H1 (cell line): Measurements from ENCODE around the gene TBRG4. TPM values are rescaled to one million over a fixed set of nuclear protein-coding genes. Genes with fewer than 3 reads are reported as not detected.

Experiments used
- CTCF ChIA-PET: fragments of 300-600 bp; sonication (Branson Sonifier 250); formaldehyde crosslinking; loops from one replicate; lab custom pipeline; 2021; ENCODE audit not compliant: partially characterized antibody; lab: Charles Lee
- POLR2A ChIA-PET: fragments of 300-600 bp; sonication (Branson Sonifier 250); formaldehyde crosslinking; loops from one replicate; lab custom pipeline; 2021; ENCODE audit warnings: inconsistent platforms; ENCODE audit not compliant: partially characterized antibody; lab: Charles Lee
- DNase-seq, 2 experiments: peaks; one replicate each; pipeline versions ENCODE4 v3.0.0 to v3.0.0-alpha.2; 2010 to 2022; ENCODE audit warnings: low spot score in 2 of 2, low read depth in 1 of 2, mixed read lengths in 1 of 2
- FAIRE-seq: peaks from 2 replicates; lab custom pipeline; 2011; peaks lifted over from hg19 to GRCh38; lab: Jason Lieb, UNC
- H2AFZ ChIP-seq: 2 replicates; pipeline ENCODE4 v1.8.1; 2012; ENCODE audit warnings: low read length, inconsistent platforms
- H2AK5ac ChIP-seq: 2 replicates; pipeline ENCODE4 v1.6.1; 2013; ENCODE audit warnings: low read depth, low read length
- H2BK120ac ChIP-seq: replicated peaks from 2 replicates; pipeline ENCODE3; 2013; ENCODE audit warnings: low read depth, low read length, inconsistent platforms
- H2BK12ac ChIP-seq: 2 replicates; pipeline ENCODE4 v1.6.1; 2013; ENCODE audit warnings: low read depth, low read length
- H2BK15ac ChIP-seq: 2 replicates; pipeline ENCODE4 v1.6.1; 2013; ENCODE audit warnings: low read length
- H2BK20ac ChIP-seq: 2 replicates; pipeline ENCODE4 v1.6.1; 2013; ENCODE audit warnings: low read length
- H2BK5ac ChIP-seq: 2 replicates; pipeline ENCODE4 v1.6.1; 2013; ENCODE audit warnings: low read depth, low read length
- H3K14ac ChIP-seq: 2 replicates; pipeline ENCODE4 v1.6.1; 2013; ENCODE audit warnings: inconsistent platforms; ENCODE audit not compliant: insufficient read length
- H3K18ac ChIP-seq: 2 replicates; pipeline ENCODE4 v1.6.1; 2013; ENCODE audit warnings: low read length; ENCODE audit errors: extremely low read depth
- H3K23ac ChIP-seq: 2 replicates; pipeline ENCODE4 v1.6.1; 2013; ENCODE audit warnings: inconsistent platforms; ENCODE audit not compliant: insufficient read length
- H3K23me2 ChIP-seq: 2 replicates; pipeline ENCODE4 v1.6.1; 2013; ENCODE audit warnings: low read depth, low read length
- H3K27ac ChIP-seq: 2 replicates; pipeline ENCODE4 v1.6.1; 2011; ENCODE audit warnings: low read depth, low read length, inconsistent platforms
- H3K27me3 ChIP-seq, 4 experiments: replicated peaks in 1 of 4; 1 replicate in 1 of 4; 2 replicates in 3 of 4; pipeline versions ENCODE4 v1.6.1 to v1.8.1; 2011 to 2013; ENCODE audit warnings: low read length in 3 of 4, mild to moderate bottlenecking in 3 of 4, inconsistent platforms in 2 of 4, mixed read lengths in 2 of 4, moderate library complexity in 1 of 4; ENCODE audit not compliant: control insufficient read depth in 3 of 4, insufficient read depth in 3 of 4; ENCODE audit errors: extremely low read depth in 1 of 4
- H3K36me3 ChIP-seq, 4 experiments: 2 replicates each; pipeline versions ENCODE4 v1.6.1 to v1.8.1; 2011 to 2013; ENCODE audit warnings: mild to moderate bottlenecking in 4 of 4, low read length in 3 of 4, moderate library complexity in 2 of 4, control low read depth in 1 of 4, inconsistent platforms in 1 of 4; ENCODE audit not compliant: insufficient read depth in 4 of 4, control insufficient read depth in 2 of 4
- H3K4ac ChIP-seq: replicated peaks from 2 replicates; pipeline ENCODE3; 2013; ENCODE audit warnings: low read length, low read depth, mixed read lengths, inconsistent platforms; ENCODE audit not compliant: insufficient read length
- H3K4me1 ChIP-seq, 4 experiments: replicated peaks in 1 of 4; 1 replicate in 1 of 4; 2 replicates in 3 of 4; pipeline versions ENCODE4 v1.6.1 to v1.8.1; 2011 to 2013; ENCODE audit warnings: low read length in 3 of 4, inconsistent platforms in 2 of 4, mixed read lengths in 1 of 4; ENCODE audit not compliant: insufficient read depth in 4 of 4, control insufficient read depth in 3 of 4
- H3K4me2 ChIP-seq, 2 experiments: 2 replicates each; pipeline versions ENCODE4 v1.6.1 to v1.8.1; 2011 to 2013; ENCODE audit warnings: low read depth in 2 of 2, low read length in 2 of 2, control low read depth in 1 of 2, inconsistent platforms in 1 of 2, mild to moderate bottlenecking in 1 of 2; ENCODE audit not compliant: insufficient read depth in 1 of 2
- H3K4me3 ChIP-seq, 4 experiments: fragments of 200-600, 300-600 bp in 1 of 4; sonication (generic), shearing (Covaris generic), sonication (Bioruptor Twin) in 1 of 4; 2 replicates each; pipeline versions ENCODE4 v1.5.1 to v1.8.1; 2011 to 2016; ENCODE audit warnings: low read length in 4 of 4, low read depth in 3 of 4, control low read depth in 2 of 4, inconsistent platforms in 2 of 4, mild to moderate bottlenecking in 2 of 4, mixed read lengths in 1 of 4, moderate library complexity in 1 of 4; ENCODE audit not compliant: insufficient read depth in 2 of 4; ENCODE audit errors: extremely low read depth in 1 of 4
- H3K56ac ChIP-seq: replicated peaks from 2 replicates; pipeline ENCODE3; 2013; ENCODE audit warnings: low read depth, mild to moderate bottlenecking, mixed read lengths, low read length, inconsistent platforms; ENCODE audit not compliant: insufficient read length
- H3K79me1 ChIP-seq: 2 replicates; pipeline ENCODE4 v1.6.1; 2013; ENCODE audit warnings: low read depth, low read length, control low read depth
- H3K79me2 ChIP-seq, 2 experiments: 2 replicates each; pipeline versions ENCODE4 v1.6.1 to v1.8.1; 2012 to 2013; ENCODE audit warnings: low read length in 2 of 2, mild to moderate bottlenecking in 2 of 2, inconsistent platforms in 1 of 2; ENCODE audit not compliant: insufficient read depth in 2 of 2, control insufficient read depth in 1 of 2
- H3K9ac ChIP-seq, 4 experiments: replicated peaks in 1 of 4; 1 replicate in 1 of 4; 2 replicates in 3 of 4; pipeline versions ENCODE4 v1.6.1 to v1.8.1; 2011 to 2013; ENCODE audit warnings: low read depth in 3 of 4, low read length in 3 of 4, control low read depth in 2 of 4, mild to moderate bottlenecking in 2 of 4, moderate library complexity in 2 of 4, inconsistent platforms in 1 of 4; ENCODE audit errors: extremely low read depth in 1 of 4
- H3K9me3 ChIP-seq, 2 experiments: 2 replicates each; pipeline versions ENCODE4 v1.6.1 to v1.8.1; 2012 to 2013; ENCODE audit warnings: mild to moderate bottlenecking in 2 of 2, moderate library complexity in 2 of 2, control low read depth in 1 of 2, inconsistent platforms in 1 of 2, low read depth in 1 of 2, low read length in 1 of 2, mixed read lengths in 1 of 2; ENCODE audit not compliant: insufficient read depth in 2 of 2
- H4K20me1 ChIP-seq, 2 experiments: replicated peaks in 1 of 2; 2 replicates each; pipeline versions ENCODE3 to v1.8.1; 2011 to 2013; ENCODE audit warnings: inconsistent platforms in 2 of 2, low read length in 2 of 2, mild to moderate bottlenecking in 1 of 2; ENCODE audit not compliant: insufficient read depth in 2 of 2, control insufficient read depth in 1 of 2
- H4K5ac ChIP-seq: 2 replicates; pipeline ENCODE4 v1.6.1; 2013; ENCODE audit warnings: low read length, low read depth, mixed read lengths, inconsistent platforms; ENCODE audit not compliant: insufficient read length
- H4K8ac ChIP-seq: 2 replicates; pipeline ENCODE4 v1.8.0; 2013; ENCODE audit warnings: mild to moderate bottlenecking, moderate library complexity, low read length, inconsistent platforms; ENCODE audit not compliant: insufficient read depth; ENCODE audit errors: extremely low read depth
- H4K91ac ChIP-seq: replicated peaks from 2 replicates; pipeline ENCODE3; 2013; ENCODE audit warnings: low read length, mixed read lengths, inconsistent platforms; ENCODE audit not compliant: insufficient read length
- ASH2L ChIP-seq: fragments of 200-600, 300-600 bp; sonication (generic); IDR thresholded peaks from one replicate; pipeline ENCODE4 v1.7.1; 2017; ENCODE audit warnings: low read length
- BACH1 ChIP-seq: IDR thresholded peaks from 2 replicates; pipeline ENCODE4 v1.6.1; 2012; ENCODE audit warnings: low read length, improper control_type of control experiment
- CHD1 ChIP-seq: IDR thresholded peaks from 2 replicates; pipeline ENCODE4 v1.6.1; 2012; ENCODE audit warnings: low read depth, low read length, improper control_type of control experiment
- CREB1 ChIP-seq: IDR thresholded peaks from 2 replicates; pipeline ENCODE4 v1.6.1; 2012; ENCODE audit warnings: inconsistent platforms
- E2F6 ChIP-seq: IDR thresholded peaks from 2 replicates; pipeline ENCODE4 v1.6.1; 2012; ENCODE audit warnings: inconsistent platforms
- POLR2A ChIP-seq, 2 experiments: IDR thresholded peaks; 1 replicate in 1 of 2; 2 replicates in 1 of 2; pipeline ENCODE4 v1.6.1; 2011; ENCODE audit warnings: low read depth in 2 of 2, low read length in 2 of 2, mild to moderate bottlenecking in 2 of 2; ENCODE audit errors: control extremely low read depth in 1 of 2
- RBBP5 ChIP-seq: IDR thresholded peaks from 2 replicates; pipeline ENCODE4 v1.7.1; 2012; ENCODE audit warnings: low read depth, mild to moderate bottlenecking, inconsistent platforms, low read length, moderate library complexity, borderline replicate concordance
- RNF2 ChIP-seq: fragments of 200-900, 300-1000 bp; sonication (generic); IDR thresholded peaks from 2 replicates; pipeline ENCODE4 v1.7.1; 2016; ENCODE audit warnings: borderline replicate concordance, low read depth, mild to moderate bottlenecking, antibody characterized with exemption, low read length; ENCODE audit not compliant: poor library complexity, severe bottlenecking; ENCODE audit errors: missing control alignments
- TBP ChIP-seq: IDR thresholded peaks from 2 replicates; pipeline ENCODE4 v1.6.1; 2011; ENCODE audit warnings: low read depth, low read length, improper control_type of control experiment
- WGBS, 2 experiments: shearing (Covaris generic) in 1 of 2; methylation state at CpG; one replicate each; pipeline versions ENCODE4 v1.1.6 to v1.1.7; 2013 to 2015; ENCODE audit warnings: low lambda C conversion rate in 2 of 2, mixed read lengths in 2 of 2, inconsistent platforms in 1 of 2, low coverage in 1 of 2, missing lambda C conversion rate in 1 of 2; ENCODE audit not compliant: insufficient replicate concordance in 2 of 2, insufficient coverage in 1 of 2, insufficient read length in 1 of 2; ENCODE audit errors: extremely low coverage in 1 of 2, missing lambda C conversion rate in 1 of 2; 5-methylcytosine and 5-hydroxymethylcytosine counted together
- polyA plus RNA-seq, 7 experiments: library from polyadenylated mRNA; depleted of rRNA in 3 of 7; stranded (reverse) in 5 of 7; unstranded in 2 of 7; fragments of >200 nt in 5 of 7; fragments of 200-250 nt in 2 of 7; gene quantifications; 1 replicate in 5 of 7; 2 replicates in 1 of 7; 4 replicates in 1 of 7; pipeline versions ENCODE4 v1.2.1 to v1.2.3, GENCODE V29; 2011 to 2013; ENCODE audit warnings: missing spikeins in 2 of 7, mixed read lengths in 2 of 7
- total RNA-seq: library from RNA; stranded (reverse); fragmentation: NEBNext Ultra II Directional; extraction: Animal tissue kit (Norgen Biotek cat#: 25700); gene quantifications from 2 replicates; pipeline ENCODE4 v1.2.1, GENCODE V29; 2021

Gene TBRG4
- total and polyA plus RNA-seq, 2 of the 8 experiments (the other 6 are each of a cell fraction or from before 2014, with no cell fraction given), result 110 to 137 TPM

- no peak overlapping the region for H3K23ac ChIP-seq
- CTCF ChIA-PET, result no interaction called here
- peak in 1 of 2 experiments; percentile 63 for DNase-seq
These were observed 23.3 kb downstream of the TBRG4 start for GRCh38 chr7:45088146-45088701.

More at GRCh38 chr7:45088146-45088701, 23.3 kb downstream of the TBRG4 start:
- Histone ChIP-seq H3K9ac (no peak overlapping the region), H4K91ac (peak overlapping the region; percentile 8), H2BK12ac (no peak overlapping the region), H3K56ac (no peak overlapping the region), H2BK15ac (no peak overlapping the region), H3K4ac (no peak overlapping the region), H3K4me1 (peaks cover 2 to 11% (median 6%) of the 10 kb centered on the region in 4 experiments; a peak in 5 of 7 replicates), H2AK5ac (no peak overlapping the region), H4K5ac (no peak overlapping the region), H2BK20ac (no peak overlapping the region), H3K79me2 (no peaks in the 10 kb centered on the region), H3K79me1 (no peaks in the 10 kb centered on the region), H3K14ac (no peak overlapping the region), H3K23me2 (peaks cover 2% of the 10 kb centered on the region; the same call in 1 of the 2 replicates), H2AFZ (peak overlapping the region; percentile 86), H3K9me3 (no peaks in the 10 kb centered on the region), H3K18ac (no peak overlapping the region), H4K20me1 (peaks cover 0 to 3% of the 10 kb centered on the region in 2 experiments), H3K4me2 (peak overlapping the region; percentile 59 to 88), H3K4me3 (peak overlapping the region; percentile 37 to 75 (median 57)), H3K36me3 (no peaks in the 10 kb centered on the region), H2BK120ac (no peak overlapping the region), H4K8ac (peak overlapping the region; percentile 90), H2BK5ac (no peak overlapping the region; the same call in 1 of the 2 replicates), H3K27me3 (peaks cover 0 to 15% (median 10%) of the 10 kb centered on the region in 4 experiments; a peak in 5 of 7 replicates), H3K27ac (no peak overlapping the region)
- FAIRE-seq, result no peak
- WGBS, 2 experiments, result 44% methylated on average over 19 of the region's 29 CpGs; no CpG with 5 or more reads in 1 of the 2 experiments
- no peak for TF ChIP-seq CHD1
- TF ChIP-seq ASH2L, result no peak
- TF ChIP-seq TBP, result no peak
- no peak for TF ChIP-seq RNF2
- TF ChIP-seq E2F6, result no peak
- TF ChIP-seq POLR2A (IDR thresholded peaks at IDR 0.05; ENCODE audit: control extremely low read depth in 1 of 2, low read depth in 2 of 2, low read length in 2 of 2), result no peak
- TF ChIP-seq RBBP5, result no peak
- no peak for TF ChIP-seq CREB1
- no peak for TF ChIP-seq BACH1
- POLR2A ChIA-PET, result interaction anchor here (1.6 to 3.0 kb wide), 3 partner anchors 11 to 88 kb away, joined by 3 to 11 read pairs (median 9); partner anchors contain the start of gene CCM2
